HL-60 (cell line): Measurements from ENCODE around the gene TTC17.

Experiments used
- DNase-seq, 2 experiments: peaks; one replicate each; pipeline ENCODE4 v3.0.0-alpha.2; 2010 to 2020; ENCODE audit warnings: low read depth in 1 of 2, low spot score in 1 of 2
- H3K27ac ChIP-seq: fragments of 250-450 bp; sonication (Bioruptor Pico); replicated peaks from 2 replicates; pipeline ENCODE4 v1.5.1; 2020; ENCODE audit warnings: mild to moderate bottlenecking, moderate library complexity
- H3K27me3 ChIP-seq: fragments of 250-450 bp; sonication (Bioruptor Pico); 2 replicates; pipeline ENCODE4 v1.5.1; 2021; ENCODE audit warnings: mild to moderate bottlenecking, moderate library complexity; ENCODE audit not compliant: insufficient read depth, poor library complexity, severe bottlenecking
- H3K4me3 ChIP-seq: replicated peaks from 2 replicates; pipeline ENCODE4 v1.5.1; 2011; ENCODE audit warnings: mild to moderate bottlenecking, control low read depth, low read length; ENCODE audit not compliant: insufficient read depth
- CTCF ChIP-seq: IDR thresholded peaks from one replicate; pipeline ENCODE4 v1.5.1; 2011; ENCODE audit warnings: low read length, control low read depth, inconsistent platforms; ENCODE audit not compliant: insufficient read depth
- GABPA ChIP-seq: IDR thresholded peaks from 2 replicates; pipeline ENCODE4 v1.6.1; 2012; ENCODE audit warnings: low read depth
- POLR2AphosphoS5 ChIP-seq: IDR thresholded peaks from 2 replicates; pipeline ENCODE4 v1.6.1; 2012; ENCODE audit warnings: low read depth
- REST ChIP-seq: IDR thresholded peaks from 2 replicates; pipeline ENCODE4 v1.6.1; 2012; ENCODE audit warnings: low read depth; ENCODE audit not compliant: insufficient replicate concordance
- SPI1 ChIP-seq: IDR thresholded peaks from 2 replicates; pipeline ENCODE4 v1.6.1; 2012; ENCODE audit warnings: low read depth, mild to moderate bottlenecking, borderline replicate concordance

TTC17 gene

GRCh38 chr11:43434893-43435292 lies 76.2 kb downstream of the TTC17 start:
- Histone ChIP-seq H3K4me3 (no peak overlapping the region), H3K27ac (no peak overlapping the region), H3K27me3 (no peaks in the 10 kb centered on the region)
- TF ChIP-seq GABPA (no peak), REST (no peak), POLR2AphosphoS5 (no peak), SPI1 (no peak), CTCF (no peak)
- no peak for DNase-seq

- DNase-seq = no peak
- Histone ChIP-seq H3K27ac (no peak overlapping the region), H3K4me3 (no peak overlapping the region), H3K27me3 (no peaks in the 10 kb centered on the region)
- TF ChIP-seq CTCF (no peak), GABPA (no peak), REST (no peak), POLR2AphosphoS5 (no peak), SPI1 (no peak)
These were observed 81.8 kb downstream of the TTC17 start for GRCh38 chr11:43440486-43440885.

- no peak for DNase-seq
- no peak for TF ChIP-seq SPI1
- no peak for TF ChIP-seq REST
- TF ChIP-seq GABPA = no peak
- no peak for TF ChIP-seq CTCF
- no peak for TF ChIP-seq POLR2AphosphoS5
- H3K4me3 ChIP-seq = no peak overlapping the region
- no peak overlapping the region for H3K27ac ChIP-seq
- H3K27me3 ChIP-seq = no peaks in the 10 kb centered on the region
These were observed 85.1 kb downstream of the TTC17 start for GRCh38 chr11:43443811-43444210.
